K562 (cell line): ENCODE measurements around the gene AFAP1. TPM values are rescaled to one million over a fixed set of nuclear protein-coding genes. Genes with fewer than 3 reads are reported as not detected.

ENCODE experiments used
- HLTF ChIP-seq: fragments of 450-650 bp; IDR thresholded peaks from 2 replicates; pipeline ENCODE4 v1.6.1; 2016
- IRF2 ChIP-seq: sonication (generic); formaldehyde crosslinking; IDR thresholded peaks from 2 replicates; pipeline ENCODE4 v1.8.1; 2022; ENCODE audit warnings: mild to moderate bottlenecking, missing genetic modification reagents
- MCM3 ChIP-seq: fragments of 450-650 bp; IDR thresholded peaks from 2 replicates; pipeline ENCODE4 v1.6.1; 2016
- PURB ChIP-seq: sonication (generic); formaldehyde crosslinking; IDR thresholded peaks from 2 replicates; pipeline ENCODE4 v1.9.0; 2021; ENCODE audit warnings: low read depth, mild to moderate bottlenecking, missing genetic modification reagents
- SMARCE1 ChIP-seq: fragments of 450-650 bp; IDR thresholded peaks from 2 replicates; pipeline ENCODE4 v1.7.1; 2016; ENCODE audit warnings: mild to moderate bottlenecking
- ZNF445 ChIP-seq: fragments of 250-450 bp; sonication (Bioruptor Pico); IDR thresholded peaks from 2 replicates; pipeline ENCODE4 v1.4.0; 2020; ENCODE audit warnings: low read depth, mild to moderate bottlenecking, moderate library complexity
- ZNF551 ChIP-seq: fragments of 250-450 bp; sonication (Bioruptor Pico); IDR thresholded peaks from 2 replicates; pipeline ENCODE4 v1.5.0; 2021; ENCODE audit warnings: mild to moderate bottlenecking, moderate library complexity
- ZNF586 ChIP-seq: fragments of 450-650 bp; formaldehyde crosslinking; conservative IDR thresholded peaks from 2 replicates; pipeline ENCODE4 v1.4.0; 2020; ENCODE audit warnings: mild to moderate bottlenecking, moderate library complexity
- ZNF707 ChIP-seq: fragments of 250-450 bp; sonication (Bioruptor Pico); conservative IDR thresholded peaks from 2 replicates; pipeline ENCODE4 v1.8.0; 2022; ENCODE audit warnings: inconsistent platforms, mild to moderate bottlenecking, moderate library complexity
- polyA plus RNA-seq, 8 experiments: library from polyadenylated mRNA; depleted of rRNA in 4 of 8; stranded (reverse) in 5 of 8; unstranded in 3 of 8; fragments of >200 nt; fragmentation: Nextera tagmentation in 2 of 8; fragmentation: Illumina TruSeq in 1 of 8; extraction: Ambion mirVana in 2 of 8; extraction: Trizol in 1 of 8; gene quantifications; 2 replicates each; pipeline versions ENCODE4 v1.2.1 to v1.2.3, GENCODE V29; 2011 to 2014; ENCODE audit warnings: inconsistent platforms in 1 of 8, missing spikeins in 1 of 8
- total RNA-seq, 7 experiments: library from RNA; depleted of rRNA in 6 of 7; stranded (reverse); fragments of >200 nt in 6 of 7; fragmentation: Illumina TruSeq in 2 of 7; extraction: Trizol in 2 of 7; gene quantifications; 2 replicates each; pipeline versions ENCODE4 v1.2.1 to v1.2.3, GENCODE V29; 2011 to 2021; ENCODE audit warnings: low replicate concordance in 1 of 7
- TF ChIP-seq, protein P1 (sequence below), 3 experiments: IDR thresholded peaks in 2 of 3; conservative IDR thresholded peaks in 1 of 3; 2 replicates each; pipeline ENCODE4 v1.5.1; 2011 to 2012; ENCODE audit warnings: low read length in 3 of 3, mild to moderate bottlenecking in 3 of 3, control low read depth in 2 of 3, improper control_type of control experiment in 1 of 3, inconsistent platforms in 1 of 3, low read depth in 1 of 3, mixed read lengths in 1 of 3, moderate library complexity in 1 of 3; ENCODE audit not compliant: insufficient read depth in 2 of 3
- TF ChIP-seq, protein P2 (sequence below): fragments of 150-350 bp; IDR thresholded peaks from 2 replicates; pipeline ENCODE4 v1.6.1; 2014; ENCODE audit warnings: low read depth, mild to moderate bottlenecking, low read length, borderline replicate concordance
- TF ChIP-seq, protein P3 (sequence below): fragments of 250-450 bp; sonication (Bioruptor Pico); IDR thresholded peaks from 2 replicates; pipeline ENCODE4 v1.6.1; 2021; ENCODE audit warnings: mild to moderate bottlenecking

AFAP1 gene
- total and polyA plus RNA-seq, 9 of the 15 experiments (the other 6 are each of a cell fraction or from before 2014, with no cell fraction given), result 0.07 to 0.42 (median 0.12) TPM; not detected in 1

DNA sequence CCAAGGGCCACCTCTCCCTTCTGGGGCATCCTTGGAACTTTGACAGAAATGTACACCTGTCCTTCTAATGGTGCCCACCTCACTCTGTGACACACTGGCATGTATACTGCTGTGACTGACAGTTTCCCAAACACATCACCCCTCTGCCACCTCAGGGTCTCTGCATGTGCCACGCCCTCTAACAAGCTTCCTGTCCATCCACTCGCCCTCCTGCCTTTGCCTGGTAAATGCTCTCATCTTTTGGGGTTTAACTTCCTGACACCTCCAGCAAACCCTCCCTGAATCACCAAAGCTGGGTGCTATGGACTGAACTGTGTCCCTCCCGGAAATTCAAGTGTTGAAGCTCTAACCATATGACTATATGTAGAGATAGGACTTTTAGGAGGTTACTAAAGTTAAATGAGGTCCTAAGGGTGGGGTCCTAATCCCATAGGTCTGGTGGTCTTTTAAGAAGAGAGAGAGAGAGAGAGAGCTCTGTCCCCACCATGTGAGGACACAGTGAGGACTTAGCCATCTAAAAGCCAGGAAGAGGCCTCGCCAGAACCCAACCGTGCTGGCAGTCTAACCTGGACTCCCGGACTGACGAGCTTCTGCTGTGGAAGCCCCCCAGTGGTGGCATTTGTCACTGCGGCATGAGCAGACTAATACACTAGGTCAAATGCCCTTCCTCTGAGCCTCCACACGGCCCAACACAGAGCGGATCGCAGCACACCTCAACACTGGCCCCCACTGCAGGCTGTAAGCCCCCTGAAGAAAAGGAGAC, 95.6 kb downstream of the AFAP1 start (continued):
- TF ChIP-seq, protein P1, sequence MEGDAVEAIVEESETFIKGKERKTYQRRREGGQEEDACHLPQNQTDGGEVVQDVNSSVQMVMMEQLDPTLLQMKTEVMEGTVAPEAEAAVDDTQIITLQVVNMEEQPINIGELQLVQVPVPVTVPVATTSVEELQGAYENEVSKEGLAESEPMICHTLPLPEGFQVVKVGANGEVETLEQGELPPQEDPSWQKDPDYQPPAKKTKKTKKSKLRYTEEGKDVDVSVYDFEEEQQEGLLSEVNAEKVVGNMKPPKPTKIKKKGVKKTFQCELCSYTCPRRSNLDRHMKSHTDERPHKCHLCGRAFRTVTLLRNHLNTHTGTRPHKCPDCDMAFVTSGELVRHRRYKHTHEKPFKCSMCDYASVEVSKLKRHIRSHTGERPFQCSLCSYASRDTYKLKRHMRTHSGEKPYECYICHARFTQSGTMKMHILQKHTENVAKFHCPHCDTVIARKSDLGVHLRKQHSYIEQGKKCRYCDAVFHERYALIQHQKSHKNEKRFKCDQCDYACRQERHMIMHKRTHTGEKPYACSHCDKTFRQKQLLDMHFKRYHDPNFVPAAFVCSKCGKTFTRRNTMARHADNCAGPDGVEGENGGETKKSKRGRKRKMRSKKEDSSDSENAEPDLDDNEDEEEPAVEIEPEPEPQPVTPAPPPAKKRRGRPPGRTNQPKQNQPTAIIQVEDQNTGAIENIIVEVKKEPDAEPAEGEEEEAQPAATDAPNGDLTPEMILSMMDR (IDR thresholded peaks at IDR 0.05 in 2 of 3, conservative IDR thresholded peaks at IDR 0.05 in 1 of 3; ENCODE audit: insufficient read depth in 2 of 3, low read depth in 1 of 3, low read length in 3 of 3), result peak; percentile 64 to 74 (median 67)
- TF ChIP-seq, protein P2, sequence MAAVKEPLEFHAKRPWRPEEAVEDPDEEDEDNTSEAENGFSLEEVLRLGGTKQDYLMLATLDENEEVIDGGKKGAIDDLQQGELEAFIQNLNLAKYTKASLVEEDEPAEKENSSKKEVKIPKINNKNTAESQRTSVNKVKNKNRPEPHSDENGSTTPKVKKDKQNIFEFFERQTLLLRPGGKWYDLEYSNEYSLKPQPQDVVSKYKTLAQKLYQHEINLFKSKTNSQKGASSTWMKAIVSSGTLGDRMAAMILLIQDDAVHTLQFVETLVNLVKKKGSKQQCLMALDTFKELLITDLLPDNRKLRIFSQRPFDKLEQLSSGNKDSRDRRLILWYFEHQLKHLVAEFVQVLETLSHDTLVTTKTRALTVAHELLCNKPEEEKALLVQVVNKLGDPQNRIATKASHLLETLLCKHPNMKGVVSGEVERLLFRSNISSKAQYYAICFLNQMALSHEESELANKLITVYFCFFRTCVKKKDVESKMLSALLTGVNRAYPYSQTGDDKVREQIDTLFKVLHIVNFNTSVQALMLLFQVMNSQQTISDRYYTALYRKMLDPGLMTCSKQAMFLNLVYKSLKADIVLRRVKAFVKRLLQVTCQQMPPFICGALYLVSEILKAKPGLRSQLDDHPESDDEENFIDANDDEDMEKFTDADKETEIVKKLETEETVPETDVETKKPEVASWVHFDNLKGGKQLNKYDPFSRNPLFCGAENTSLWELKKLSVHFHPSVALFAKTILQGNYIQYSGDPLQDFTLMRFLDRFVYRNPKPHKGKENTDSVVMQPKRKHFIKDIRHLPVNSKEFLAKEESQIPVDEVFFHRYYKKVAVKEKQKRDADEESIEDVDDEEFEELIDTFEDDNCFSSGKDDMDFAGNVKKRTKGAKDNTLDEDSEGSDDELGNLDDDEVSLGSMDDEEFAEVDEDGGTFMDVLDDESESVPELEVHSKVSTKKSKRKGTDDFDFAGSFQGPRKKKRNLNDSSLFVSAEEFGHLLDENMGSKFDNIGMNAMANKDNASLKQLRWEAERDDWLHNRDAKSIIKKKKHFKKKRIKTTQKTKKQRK, result no peak
- no peak for TF ChIP-seq PURB (CRISPR knock-in tag)
- TF ChIP-seq IRF2 (CRISPR knock-in tag), result no peak
- no peak for TF ChIP-seq HLTF
- TF ChIP-seq ZNF445 (CRISPR knock-in tag), result no peak
- no peak for TF ChIP-seq ZNF586 (CRISPR knock-in tag)
- TF ChIP-seq MCM3, result no peak
- TF ChIP-seq ZNF551, result no peak
- TF ChIP-seq ZNF707 (CRISPR knock-in tag), result no peak
- no peak for TF ChIP-seq SMARCE1
- TF ChIP-seq, protein P3, sequence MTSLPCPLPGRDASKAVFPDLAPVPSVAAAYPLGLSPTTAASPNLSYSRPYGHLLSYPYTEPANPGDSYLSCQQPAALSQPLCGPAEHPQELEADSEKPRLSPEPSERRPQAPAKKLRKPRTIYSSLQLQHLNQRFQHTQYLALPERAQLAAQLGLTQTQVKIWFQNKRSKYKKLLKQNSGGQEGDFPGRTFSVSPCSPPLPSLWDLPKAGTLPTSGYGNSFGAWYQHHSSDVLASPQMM (CRISPR knock-in tag), result no peak
